Body of pancreas (tissue), 4 donors: Measurements from ENCODE around the gene SOX6. TPM values are rescaled to one million over a fixed set of nuclear protein-coding genes. Genes with fewer than 3 reads are reported as not detected.
"Not testable (repeated sequence)": the region's sequence is repeated elsewhere in the genome, so short reads cannot be mapped to it uniquely, and the experiment has no call there.

ENCODE experiments used
- ATAC-seq: fragments of 150-250 bp; one replicate; pipeline ENCODE4 v1.9.1; 2016
- DNase-seq, 4 donors: peaks; one replicate each; pipeline ENCODE4 v3.0.0-alpha.2; 2019
- H3K27ac ChIP-seq, 4 donors: fragments of 200-600 bp; sonication (generic); 1 replicate in 3 of 4; 2 replicates in 1 of 4; pipeline versions ENCODE4 v1.5.1 to v1.6.1; 2016 to 2019; ENCODE audit warnings: mild to moderate bottlenecking in 1 of 4, mixed read lengths in 1 of 4, moderate library complexity in 1 of 4
- H3K27me3 ChIP-seq, 2 donors: fragments of 200-600 bp; sonication (generic); one replicate each; pipeline ENCODE4 v1.6.0; 2016; ENCODE audit warnings: mild to moderate bottlenecking in 1 of 2
- H3K36me3 ChIP-seq, 2 donors: fragments of 200-600 bp; sonication (generic); replicated peaks in 1 of 2; 2 replicates each; pipeline ENCODE4 v1.5.1; 2016; ENCODE audit warnings: low read depth in 2 of 2; ENCODE audit not compliant: insufficient read depth in 1 of 2
- H3K4me1 ChIP-seq: fragments of 200-600 bp; sonication (generic); one replicate; pipeline ENCODE4 v1.6.0; 2016
- H3K4me3 ChIP-seq, 2 donors: fragments of 200-600 bp; sonication (generic); 1 replicate in 1 of 2; 2 replicates in 1 of 2; pipeline ENCODE4 v1.5.1; 2016 to 2019
- H3K9me3 ChIP-seq, 3 donors: fragments of 200-600 bp; sonication (generic); 1 replicate in 2 of 3; 2 replicates in 1 of 3; pipeline ENCODE4 v1.5.1; 2016
- CTCF ChIP-seq, 7 experiments: fragments of 450-650 bp in 4 of 7; fragments of 200-600 bp in 3 of 7; sonication (generic) in 3 of 7; IDR thresholded peaks; one replicate each; pipeline ENCODE4 v1.5.1; 2016 to 2019; ENCODE audit warnings: antibody characterized with exemption in 7 of 7
- POLR2A ChIP-seq, 3 donors: fragments of 450-650 bp; IDR thresholded peaks; one replicate each; pipeline ENCODE4 v1.6.1; 2016; ENCODE audit warnings: antibody characterized with exemption in 3 of 3, mild to moderate bottlenecking in 2 of 3
- WGBS, 2 donors: methylation state at CpG; one replicate each; pipeline ENCODE4 v1.1.5; 2017; 5-methylcytosine and 5-hydroxymethylcytosine counted together
- intact Hi-C: fragments of 100-400 bp; cut with DNase I; formaldehyde crosslinking; loops from one replicate; pipeline ENCODE4 v1.15.1; 2023
- total RNA-seq, 2 donors: library from RNA; depleted of rRNA; stranded (reverse); fragments of >200 nt; gene quantifications; one replicate each; pipeline ENCODE4 v1.1.0, GENCODE V29; 2016

Gene SOX6
- total RNA-seq, 2 donors from 2014 or later, result 21.4 to 23.6 TPM

DNA sequence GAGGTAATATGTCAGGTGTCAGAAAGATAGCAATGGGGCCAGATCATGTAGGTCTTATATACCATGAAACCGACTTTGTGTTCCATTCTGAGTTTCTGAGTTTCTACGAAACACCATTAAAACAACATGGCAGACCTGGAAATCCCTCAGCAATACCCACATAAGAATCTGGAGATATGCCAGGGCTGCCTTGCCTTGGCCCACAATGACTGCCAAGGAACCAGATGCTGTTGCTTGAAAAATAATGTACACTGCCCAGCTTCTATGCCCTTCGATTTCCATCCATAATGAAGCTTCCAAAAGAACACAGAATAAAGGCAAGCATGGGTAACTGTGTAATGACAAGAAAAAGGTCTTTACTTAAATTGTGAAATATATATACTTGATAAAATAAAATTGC, 277.4 kb downstream of the SOX6 start:
- no peak for ATAC-seq
- TF ChIP-seq POLR2A (IDR thresholded peaks at IDR 0.05) (no peak), CTCF (IDR thresholded peaks at IDR 0.05) (no peak)
- Histone ChIP-seq H3K4me3 (no peak overlapping the region), H3K27ac (no peak overlapping the region), H3K9me3 (no peaks in the 10 kb centered on the region), H3K27me3 (no peaks in the 10 kb centered on the region), H3K36me3 (no peaks in the 10 kb centered on the region), H3K4me1 (peaks cover 10% of the 10 kb centered on the region)
- 83 to 84% methylated on average over 3 of the region's 3 CpGs for WGBS, 2 donors
- DNase-seq, result no peak
- intact Hi-C loops, result no loop called here

DNA sequence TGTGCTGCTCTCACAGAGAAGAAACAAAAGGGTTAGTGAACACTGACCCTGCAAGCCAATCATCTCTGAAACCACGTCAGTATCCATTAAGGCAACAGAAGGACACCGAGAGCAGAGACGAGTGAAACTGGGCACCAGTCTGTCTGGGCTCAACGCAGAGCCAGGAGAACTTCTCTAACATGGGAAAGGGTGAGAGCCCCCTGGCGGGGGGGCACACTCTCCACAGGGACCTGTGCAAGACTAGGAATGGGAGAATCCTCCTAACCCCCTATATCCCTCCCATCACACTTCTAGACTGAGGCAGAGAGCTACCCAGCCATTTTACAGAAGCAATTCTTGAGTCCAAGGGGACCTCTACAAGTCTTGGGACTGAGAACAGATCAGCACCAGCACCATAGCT, 285.8 kb downstream of the SOX6 start:
- Histone ChIP-seq H3K27me3 (no peaks in the 10 kb centered on the region), H3K9me3 (peaks cover 0 to 3% (median 0%) of the 10 kb centered on the region in 3 donors), H3K4me3 (no peak overlapping the region), H3K36me3 (no peaks in the 10 kb centered on the region), H3K27ac (no peak overlapping the region), H3K4me1 (no peaks in the 10 kb centered on the region)
- intact Hi-C loops, result no loop called here
- 92 to 94% methylated on average over 5 of the region's 5 CpGs for WGBS, 2 donors
- no peak for DNase-seq
- TF ChIP-seq CTCF (IDR thresholded peaks at IDR 0.05) (no peak), POLR2A (IDR thresholded peaks at IDR 0.05) (no peak)
- ATAC-seq, result no peak

DNA sequence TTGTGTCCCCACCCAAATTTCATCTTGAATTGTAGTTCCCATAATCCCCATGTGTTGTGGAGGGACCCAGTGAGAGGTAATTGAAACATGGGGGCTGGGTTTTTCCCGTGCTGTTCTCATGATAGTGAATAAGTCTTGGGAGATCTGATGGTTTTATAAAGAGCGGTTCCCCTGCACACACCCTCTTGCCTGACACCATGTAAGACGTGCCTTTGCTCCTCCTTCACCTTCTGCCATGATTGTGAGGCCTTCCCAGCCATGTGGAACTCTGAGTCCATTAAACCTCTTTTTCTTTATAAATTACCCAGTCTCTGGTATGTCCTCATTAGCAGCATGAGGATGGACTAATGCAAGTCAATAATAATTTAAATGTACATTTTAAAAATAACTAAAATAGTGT, 289.1 kb downstream of the SOX6 start:
- intact Hi-C loops, H3K4me1 ChIP-seq, DNase-seq, H3K27me3 ChIP-seq, H3K9me3 ChIP-seq, H3K4me3 ChIP-seq, H3K36me3 ChIP-seq, H3K27ac ChIP-seq, ATAC-seq: not testable (repeated sequence)
- 93 to 96% methylated on average over 3 of the region's 3 CpGs for WGBS, 2 donors

GRCh38 chr11:16059332-16059731, 297.0 kb downstream of the SOX6 start:
- Histone ChIP-seq H3K36me3 (no peaks in the 10 kb centered on the region), H3K9me3 (no peaks in the 10 kb centered on the region), H3K4me1 (no peaks in the 10 kb centered on the region), H3K4me3 (no peak overlapping the region), H3K27ac (no peak overlapping the region), H3K27me3 (no peaks in the 10 kb centered on the region)
- ATAC-seq (no peak), DNase-seq (no peak)
- intact Hi-C loops, result no loop called here
- 83 to 88% methylated on average over 1 of the region's 1 CpG for WGBS, 2 donors
- no peak for TF ChIP-seq POLR2A (IDR thresholded peaks at IDR 0.05)
- TF ChIP-seq CTCF (IDR thresholded peaks at IDR 0.05), result no peak

- TF ChIP-seq POLR2A (IDR thresholded peaks at IDR 0.05), result no peak
- no peak for TF ChIP-seq CTCF (IDR thresholded peaks at IDR 0.05)
- intact Hi-C loops, result no loop called here
- ATAC-seq, result no peak
- no peaks in the 10 kb centered on the region for H3K9me3 ChIP-seq
- H3K27ac ChIP-seq, result no peak overlapping the region
- H3K36me3 ChIP-seq, result no peaks in the 10 kb centered on the region
- no peaks in the 10 kb centered on the region for H3K27me3 ChIP-seq
- H3K4me1 ChIP-seq, result no peaks in the 10 kb centered on the region
- H3K4me3 ChIP-seq, result no peak overlapping the region
- DNase-seq, result no peak
These were observed 297.7 kb downstream of the SOX6 start for GRCh38 chr11:16058671-16059070.
